Suprapubic skin (tissue), 3 donors: Measurements from ENCODE around the gene EXOSC2.

ENCODE experiments used
- POLR2AphosphoS5 ChIP-seq, 3 donors: sonication (generic); formaldehyde crosslinking; IDR thresholded peaks; one replicate each; pipeline ENCODE4 v1.6.1; 2017; ENCODE audit warnings: antibody characterized with exemption in 3 of 3
- TF ChIP-seq, protein P1 (sequence below), 2 donors: fragments of 200-600 bp in 1 of 2; fragments of 450-650 bp in 1 of 2; sonication (generic) in 1 of 2; IDR thresholded peaks; one replicate each; pipeline ENCODE4 v1.5.1; 2016 to 2019; ENCODE audit warnings: antibody characterized with exemption in 2 of 2, mild to moderate bottlenecking in 1 of 2, moderate library complexity in 1 of 2

GRCh38 chr9:130664251-130665028 is 29.1 kb upstream of the EXOSC2 start, which contains the start of gene PRDM12:
- TF ChIP-seq, protein P1, sequence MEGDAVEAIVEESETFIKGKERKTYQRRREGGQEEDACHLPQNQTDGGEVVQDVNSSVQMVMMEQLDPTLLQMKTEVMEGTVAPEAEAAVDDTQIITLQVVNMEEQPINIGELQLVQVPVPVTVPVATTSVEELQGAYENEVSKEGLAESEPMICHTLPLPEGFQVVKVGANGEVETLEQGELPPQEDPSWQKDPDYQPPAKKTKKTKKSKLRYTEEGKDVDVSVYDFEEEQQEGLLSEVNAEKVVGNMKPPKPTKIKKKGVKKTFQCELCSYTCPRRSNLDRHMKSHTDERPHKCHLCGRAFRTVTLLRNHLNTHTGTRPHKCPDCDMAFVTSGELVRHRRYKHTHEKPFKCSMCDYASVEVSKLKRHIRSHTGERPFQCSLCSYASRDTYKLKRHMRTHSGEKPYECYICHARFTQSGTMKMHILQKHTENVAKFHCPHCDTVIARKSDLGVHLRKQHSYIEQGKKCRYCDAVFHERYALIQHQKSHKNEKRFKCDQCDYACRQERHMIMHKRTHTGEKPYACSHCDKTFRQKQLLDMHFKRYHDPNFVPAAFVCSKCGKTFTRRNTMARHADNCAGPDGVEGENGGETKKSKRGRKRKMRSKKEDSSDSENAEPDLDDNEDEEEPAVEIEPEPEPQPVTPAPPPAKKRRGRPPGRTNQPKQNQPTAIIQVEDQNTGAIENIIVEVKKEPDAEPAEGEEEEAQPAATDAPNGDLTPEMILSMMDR (IDR thresholded peaks at IDR 0.05) = no peak
- no peak for TF ChIP-seq POLR2AphosphoS5 (IDR thresholded peaks at IDR 0.05)
